Measurements from ENCODE around the gene CRIP1.

DNA sequence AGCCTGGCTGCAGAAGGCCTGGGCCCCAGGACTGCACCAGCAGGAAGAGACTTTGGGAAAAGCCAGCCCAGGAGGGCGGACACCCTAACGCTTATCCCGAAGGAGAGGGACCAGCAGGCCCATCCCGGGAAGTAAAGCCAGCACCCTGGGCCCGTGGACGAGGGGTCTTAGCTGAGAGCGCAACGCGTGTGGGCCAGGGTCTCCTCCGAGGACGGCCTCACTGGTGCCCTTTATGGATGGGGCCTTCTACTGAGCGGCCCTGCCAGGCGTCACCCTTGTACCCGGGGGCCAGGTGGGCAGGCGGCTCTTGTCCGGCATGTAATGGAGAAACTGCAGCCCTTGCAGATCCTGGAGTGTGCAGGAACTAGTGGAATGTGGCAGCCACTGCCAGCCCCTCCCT lies 18.4 kb downstream of the CRIP1 start:
- TF ChIP-seq, protein P1, sequence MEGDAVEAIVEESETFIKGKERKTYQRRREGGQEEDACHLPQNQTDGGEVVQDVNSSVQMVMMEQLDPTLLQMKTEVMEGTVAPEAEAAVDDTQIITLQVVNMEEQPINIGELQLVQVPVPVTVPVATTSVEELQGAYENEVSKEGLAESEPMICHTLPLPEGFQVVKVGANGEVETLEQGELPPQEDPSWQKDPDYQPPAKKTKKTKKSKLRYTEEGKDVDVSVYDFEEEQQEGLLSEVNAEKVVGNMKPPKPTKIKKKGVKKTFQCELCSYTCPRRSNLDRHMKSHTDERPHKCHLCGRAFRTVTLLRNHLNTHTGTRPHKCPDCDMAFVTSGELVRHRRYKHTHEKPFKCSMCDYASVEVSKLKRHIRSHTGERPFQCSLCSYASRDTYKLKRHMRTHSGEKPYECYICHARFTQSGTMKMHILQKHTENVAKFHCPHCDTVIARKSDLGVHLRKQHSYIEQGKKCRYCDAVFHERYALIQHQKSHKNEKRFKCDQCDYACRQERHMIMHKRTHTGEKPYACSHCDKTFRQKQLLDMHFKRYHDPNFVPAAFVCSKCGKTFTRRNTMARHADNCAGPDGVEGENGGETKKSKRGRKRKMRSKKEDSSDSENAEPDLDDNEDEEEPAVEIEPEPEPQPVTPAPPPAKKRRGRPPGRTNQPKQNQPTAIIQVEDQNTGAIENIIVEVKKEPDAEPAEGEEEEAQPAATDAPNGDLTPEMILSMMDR (IDR thresholded peaks at IDR 0.05; ENCODE audit: extremely low read depth in 1 of 2, insufficient read depth in 1 of 2, low read depth in 1 of 2, low read length in 2 of 2), result no peak
- no peak for TF ChIP-seq POLR2A (IDR thresholded peaks at IDR 0.05; ENCODE audit: low read depth, low read length)
- no peak for TF ChIP-seq EZH2 (IDR thresholded peaks at IDR 0.05; ENCODE audit: borderline replicate concordance, low read depth, low read length, severe bottlenecking)
- TF ChIP-seq MYC (IDR thresholded peaks at IDR 0.05; ENCODE audit: low read depth, low read length), result no peak
- TF ChIP-seq, protein P2, sequence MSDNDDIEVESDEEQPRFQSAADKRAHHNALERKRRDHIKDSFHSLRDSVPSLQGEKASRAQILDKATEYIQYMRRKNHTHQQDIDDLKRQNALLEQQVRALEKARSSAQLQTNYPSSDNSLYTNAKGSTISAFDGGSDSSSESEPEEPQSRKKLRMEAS (IDR thresholded peaks at IDR 0.05; ENCODE audit: insufficient read depth, insufficient read length), result no peak
- no peak for TF ChIP-seq GATA2 (IDR thresholded peaks at IDR 0.05; ENCODE audit: insufficient read depth, insufficient read length, low read depth, low read length)

All from endothelial cell of umbilical vein (primary cell).